NCI-H146 (cell line): Measurements from ENCODE around the gene AKAP11.
A peak's percentile ranks its signal among the peaks of the same experiment; 100 is the strongest.
"Not testable (repeated sequence)": the region's sequence is repeated elsewhere in the genome, so short reads cannot be mapped to it uniquely, and the experiment has no call there.

Experiments used
- DNase-seq: peaks from one replicate; lab custom pipeline; 2025; lab: John Stamatoyannopoulos, UW

AKAP11 gene

DNA sequence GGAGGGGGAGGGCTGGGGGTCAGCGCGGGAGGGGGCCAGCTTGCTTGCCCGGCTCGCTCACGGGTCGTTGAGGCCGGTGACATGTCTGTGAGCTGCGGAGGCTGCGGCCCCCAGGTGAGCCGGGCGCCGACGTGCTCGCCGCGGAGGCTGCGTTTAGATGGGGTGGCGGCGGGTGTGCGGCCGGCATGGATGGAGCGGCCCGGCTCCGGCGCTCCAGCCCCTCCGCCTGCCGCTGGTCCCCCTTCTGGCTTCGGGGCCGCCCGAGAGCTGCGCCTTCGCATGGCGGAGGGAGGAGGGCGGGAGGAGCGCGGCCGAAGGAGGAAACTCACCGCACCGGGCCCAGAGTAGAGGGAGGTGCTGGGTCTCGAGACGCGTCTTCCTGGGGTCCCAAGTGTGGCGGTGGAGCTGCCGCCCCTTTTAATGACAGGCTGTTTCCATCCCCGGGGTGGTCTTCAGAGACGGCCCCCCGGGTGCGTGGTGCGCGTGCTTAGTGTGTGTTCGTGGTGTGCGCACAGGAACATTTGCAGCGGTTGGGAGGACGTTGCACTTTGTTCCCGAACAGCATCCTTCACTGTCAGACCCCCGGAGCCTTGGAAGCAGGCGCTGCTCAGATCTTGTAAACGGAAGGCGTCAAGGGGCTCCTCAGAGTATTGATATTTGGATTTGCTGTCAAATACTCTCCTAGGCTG lies at the start of gene AKAP11:
AKAP11 (plus strand) TSS at position 38 of the 689 bp plus-strand sequence. CDS start 14,197 bp downstream, outside the sequence.
- DNase-seq = peak; percentile 75

DNA sequence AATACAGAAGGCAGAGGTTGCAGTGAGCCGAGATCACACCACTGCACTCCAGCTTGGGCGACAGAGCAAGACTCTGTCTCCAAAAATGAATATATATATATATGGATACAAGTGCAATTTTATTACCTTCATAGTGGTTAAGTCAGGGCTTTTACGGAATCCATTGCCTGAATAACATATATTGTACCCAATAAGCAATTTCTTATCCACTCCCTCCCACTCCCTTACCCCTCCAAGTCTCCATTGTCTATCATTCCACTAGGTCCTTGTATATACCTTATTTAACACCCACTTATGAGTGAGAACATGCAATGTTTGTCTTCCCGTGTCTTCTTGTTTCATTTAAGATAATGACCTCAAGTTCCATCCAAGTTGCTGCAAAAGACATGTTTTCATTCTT lies 48.3 kb upstream of the AKAP11 start:
- no peak for DNase-seq

GRCh38 chr13:42225051-42225450 lies 46.9 kb upstream of the AKAP11 start:
- no peak for DNase-seq

- not testable (repeated sequence) for DNase-seq
These were observed 45.2 kb upstream of the AKAP11 start for GRCh38 chr13:42226759-42227158.

GRCh38 chr13:42228527-42228926 lies 43.4 kb upstream of the AKAP11 start:
- DNase-seq = no peak

GRCh38 chr13:42229287-42229686 lies 42.7 kb upstream of the AKAP11 start:
- DNase-seq = no peak

DNA sequence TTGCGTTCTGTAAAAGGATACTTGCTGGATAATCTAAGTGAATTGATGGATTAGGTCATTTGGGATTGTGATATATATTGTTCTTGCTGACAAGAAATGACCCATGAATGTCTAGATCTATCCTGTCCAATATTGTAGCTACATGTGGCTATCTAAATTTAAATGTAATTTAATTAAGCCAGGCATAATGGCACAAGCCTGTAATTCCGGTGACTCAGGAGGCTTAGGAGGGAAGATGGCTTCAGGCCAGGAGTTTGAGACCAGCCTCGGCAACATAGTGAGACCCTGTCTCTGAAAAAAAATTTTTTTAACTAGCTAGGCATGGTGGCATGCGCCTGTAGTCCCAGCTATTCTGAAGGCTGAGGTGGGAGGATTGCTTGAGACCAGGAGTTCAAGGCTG lies 39.3 kb upstream of the AKAP11 start:
- no peak for DNase-seq

DNA sequence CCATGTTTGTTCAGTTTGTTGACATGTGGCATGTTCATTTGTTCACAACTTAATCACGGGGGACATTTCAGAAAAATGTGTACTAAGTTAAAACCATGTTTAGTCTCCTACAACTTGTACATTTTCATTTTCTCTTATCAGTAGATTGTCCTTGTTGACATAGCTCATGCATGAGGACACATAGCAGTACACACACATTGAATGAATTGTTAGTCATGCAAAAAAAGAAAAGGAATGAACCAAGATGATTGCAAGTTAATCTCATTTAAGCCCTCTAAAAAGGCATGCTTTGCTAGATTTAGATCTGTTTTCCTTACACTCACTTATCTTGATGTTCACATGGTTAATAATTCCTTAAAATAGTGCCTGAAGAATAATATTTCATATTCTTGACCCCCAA lies 38.2 kb upstream of the AKAP11 start:
- no peak for DNase-seq

DNA sequence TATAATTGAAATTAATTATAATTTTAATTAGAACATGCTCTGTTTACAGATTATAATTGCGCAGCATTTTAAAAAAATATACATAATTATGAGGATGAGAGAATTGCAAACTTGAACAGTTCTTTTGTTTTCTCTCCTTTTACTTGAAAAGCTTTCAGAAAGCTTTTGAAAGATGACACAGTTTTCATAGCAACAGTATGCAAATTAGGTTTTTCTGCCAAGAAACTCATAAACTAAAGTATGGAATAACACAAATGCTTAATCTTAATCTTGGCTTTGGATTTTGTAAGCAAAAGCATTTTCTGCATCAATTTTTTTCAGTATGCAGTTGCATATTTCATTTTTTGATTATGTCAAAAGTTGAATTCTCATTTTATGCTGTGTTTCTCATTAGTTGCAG lies 32.8 kb upstream of the AKAP11 start:
- no peak for DNase-seq

- no peak for DNase-seq
These were observed 32.3 kb upstream of the AKAP11 start for GRCh38 chr13:42239644-42240043.

DNA sequence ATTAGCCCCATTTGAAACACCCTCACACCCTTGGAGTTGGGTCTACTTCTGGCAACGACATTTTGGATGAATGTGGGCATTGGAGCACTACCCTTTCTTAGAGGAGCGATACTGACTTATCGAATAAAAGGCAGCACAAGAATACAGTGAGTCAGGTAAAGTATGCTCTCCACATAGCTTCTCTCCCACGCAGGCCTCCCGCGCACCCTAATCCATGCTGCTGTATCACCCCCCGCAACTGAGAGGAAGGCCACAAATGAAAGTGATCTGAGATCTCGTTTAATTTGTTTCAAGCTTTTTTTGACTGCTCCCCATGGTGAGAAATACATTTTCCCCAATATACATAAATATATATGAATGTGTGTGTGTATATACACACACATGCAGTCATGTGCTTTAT lies 25.4 kb upstream of the AKAP11 start:
- DNase-seq = no peak

DNA sequence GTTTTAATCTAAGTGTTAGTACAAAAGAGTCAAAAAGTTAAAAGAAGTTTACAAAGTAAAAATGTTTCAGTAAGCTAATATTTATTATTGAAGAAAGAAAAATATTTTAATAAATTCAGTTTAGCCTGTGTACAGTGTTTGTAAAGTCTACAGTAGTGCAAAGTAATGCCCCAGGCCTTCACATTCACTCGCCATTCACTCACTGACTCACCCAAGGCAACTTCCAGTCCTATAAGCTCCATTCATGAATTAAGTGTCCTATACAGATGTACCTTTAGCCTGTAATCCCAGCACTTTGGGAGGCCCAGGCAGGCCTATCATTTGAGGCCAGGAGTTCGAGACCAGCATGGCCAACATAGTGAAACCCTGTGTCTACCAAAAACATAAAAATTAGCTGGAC lies 24.1 kb upstream of the AKAP11 start:
- no peak for DNase-seq

DNA sequence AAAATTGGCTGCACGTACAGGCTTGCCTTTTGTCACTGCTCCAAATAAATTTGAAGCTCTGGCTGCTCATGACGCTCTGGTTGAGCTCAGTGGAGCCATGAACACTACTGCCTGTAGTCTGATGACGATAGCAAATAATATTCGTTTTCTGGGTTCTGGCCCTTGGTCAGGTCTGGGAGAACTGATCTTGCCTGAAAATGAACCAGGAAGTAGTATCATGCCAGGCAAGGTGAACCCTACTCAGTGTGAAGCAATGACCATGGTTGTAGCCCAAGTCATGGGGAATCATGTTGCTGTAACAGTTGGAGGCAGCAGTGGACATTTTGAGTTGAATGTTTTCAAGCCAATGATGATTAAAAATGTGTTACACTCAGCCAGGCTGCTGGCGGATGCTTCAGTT lies 16.1 kb upstream of the AKAP11 start:
- no peak for DNase-seq

GRCh38 chr13:42258747-42259146 lies 13.2 kb upstream of the AKAP11 start:
- DNase-seq = no peak

DNA sequence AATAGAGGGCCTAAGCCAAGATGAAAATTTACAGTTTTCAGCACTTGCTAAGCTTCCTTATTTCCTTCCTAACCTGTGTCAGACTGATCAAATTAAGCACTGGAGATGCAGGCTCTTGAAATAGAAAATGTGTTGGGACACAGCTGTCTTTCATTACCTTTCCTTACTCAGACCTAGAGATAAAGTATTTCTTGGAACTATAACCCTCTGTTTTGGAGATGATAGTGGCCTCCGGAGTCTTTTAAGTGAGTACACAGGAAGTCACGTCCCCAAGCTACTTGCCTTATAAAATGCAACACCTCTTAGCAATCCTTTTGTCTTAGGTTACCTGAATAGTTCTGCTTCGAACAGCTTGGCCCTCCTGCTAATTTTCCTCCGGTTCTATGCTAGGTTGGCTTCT lies 12.4 kb upstream of the AKAP11 start:
- no peak for DNase-seq

- DNase-seq = no peak
These were observed 10.9 kb upstream of the AKAP11 start for GRCh38 chr13:42260903-42261654.

- no peak for DNase-seq
These were observed 5.5 kb upstream of the AKAP11 start for GRCh38 chr13:42266473-42266872.

GRCh38 chr13:42270160-42270856 lies 1.6 kb upstream of the AKAP11 start:
- no peak for DNase-seq

DNA sequence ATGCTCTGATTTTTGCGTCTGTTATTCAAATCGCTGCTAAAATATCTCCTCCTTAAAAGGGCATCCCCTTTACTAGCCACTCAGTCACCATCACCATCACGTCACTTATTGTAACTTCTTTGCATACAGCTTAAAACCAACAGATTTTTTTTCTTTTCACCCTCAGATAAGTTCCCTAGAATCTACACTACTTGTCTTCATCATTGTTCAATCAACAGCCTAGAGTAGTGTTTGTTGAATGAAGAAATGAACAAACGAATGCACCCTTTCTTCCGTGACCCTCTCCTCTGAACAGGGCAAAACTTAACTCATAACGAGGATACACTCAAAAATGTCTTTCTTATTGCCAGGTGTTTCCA lies 1.1 kb upstream of the AKAP11 start:
- DNase-seq = no peak

- peak; percentile 99 for DNase-seq
These were observed 426 bp upstream of the AKAP11 start for GRCh38 chr13:42271337-42272114.

DNA sequence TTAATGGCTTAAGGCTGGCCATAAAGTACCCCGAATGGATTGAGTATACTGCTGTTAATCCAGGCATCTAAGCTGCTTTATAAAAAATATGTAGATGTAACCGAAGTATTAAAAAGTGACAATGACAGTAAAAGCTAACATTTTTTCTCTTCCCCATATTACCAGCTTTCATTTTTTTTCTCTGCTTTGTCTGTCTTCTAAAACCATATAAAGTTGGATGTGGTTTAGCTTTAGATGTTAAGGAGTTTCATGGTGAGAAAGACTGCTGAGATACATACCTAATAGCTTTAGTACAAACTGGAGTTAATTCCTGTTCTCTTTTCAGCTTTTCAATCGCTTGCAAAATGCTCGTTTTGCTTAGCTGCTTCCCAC lies 838 bp downstream of the AKAP11 start:
- no peak for DNase-seq

- no peak for DNase-seq
These were observed 2.6 kb downstream of the AKAP11 start for GRCh38 chr13:42274386-42275097.
